HG02571 (cell line): ENCODE measurements around the gene DCLK1.

Source experiments
- ATAC-seq: cut with Tn5 transposase; IDR thresholded peaks from one replicate; pipeline ENCODE4 v1.9.1; 2021; ENCODE audit warnings: mild to moderate bottlenecking, moderate library complexity; ENCODE audit not compliant: unreplicated experiment

Gene DCLK1

DNA sequence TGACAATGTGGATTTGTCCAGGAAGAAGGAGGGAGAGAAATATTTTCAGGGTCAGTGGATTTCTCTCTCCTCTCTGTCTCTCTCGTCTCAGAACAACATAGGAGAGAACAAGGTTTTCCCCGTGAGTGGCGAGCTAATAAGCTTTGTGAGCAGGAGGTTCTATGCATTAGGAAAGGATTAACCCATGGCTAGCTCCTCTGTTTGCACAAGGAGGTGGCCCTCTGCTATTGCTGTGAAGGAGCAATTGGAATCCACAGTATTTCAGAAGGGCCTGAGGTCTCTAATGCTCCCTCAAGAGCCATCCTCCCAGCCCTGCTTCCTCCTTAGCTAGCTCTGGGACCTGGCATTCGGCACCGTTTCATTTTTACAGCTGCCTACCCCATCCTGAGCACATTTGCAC lies 365.8 kb downstream of the DCLK1 start:
- ATAC-seq = no peak

- no peak for ATAC-seq
Observed at GRCh38 chr13:35764326-35765015, 366.7 kb downstream of the DCLK1 start.

GRCh38 chr13:35763782-35764123 lies 367.4 kb downstream of the DCLK1 start:
- no peak for ATAC-seq

DNA sequence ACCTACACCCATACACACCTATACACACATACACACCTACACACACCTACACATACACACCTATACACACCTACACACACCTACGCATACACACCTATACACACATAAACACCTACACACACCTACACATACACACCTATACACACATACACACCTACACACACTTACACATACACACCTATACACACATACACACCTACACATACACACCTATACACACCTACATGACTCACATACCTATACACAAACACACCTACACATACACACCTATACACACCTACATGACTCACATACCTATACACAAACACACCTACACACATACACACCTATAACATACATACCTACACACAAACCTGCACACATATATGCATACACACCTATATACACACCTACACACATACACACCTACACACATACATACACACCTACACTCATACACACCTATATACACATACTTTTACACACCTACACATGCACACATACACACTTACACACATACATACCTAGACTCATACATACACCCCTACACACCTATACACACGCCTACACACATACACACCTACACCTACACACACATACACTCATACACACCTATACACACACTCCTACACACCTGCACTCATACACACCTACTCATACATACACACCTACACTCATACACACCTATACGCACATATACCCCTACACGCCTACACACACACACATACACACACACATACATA lies 368.0 kb downstream of the DCLK1 start:
- no peak for ATAC-seq

- ATAC-seq = no peak
Observed at GRCh38 chr13:35761440-35762252, 369.5 kb downstream of the DCLK1 start.

- no peak for ATAC-seq
Observed at GRCh38 chr13:35760735-35761281, 370.4 kb downstream of the DCLK1 start.

DNA sequence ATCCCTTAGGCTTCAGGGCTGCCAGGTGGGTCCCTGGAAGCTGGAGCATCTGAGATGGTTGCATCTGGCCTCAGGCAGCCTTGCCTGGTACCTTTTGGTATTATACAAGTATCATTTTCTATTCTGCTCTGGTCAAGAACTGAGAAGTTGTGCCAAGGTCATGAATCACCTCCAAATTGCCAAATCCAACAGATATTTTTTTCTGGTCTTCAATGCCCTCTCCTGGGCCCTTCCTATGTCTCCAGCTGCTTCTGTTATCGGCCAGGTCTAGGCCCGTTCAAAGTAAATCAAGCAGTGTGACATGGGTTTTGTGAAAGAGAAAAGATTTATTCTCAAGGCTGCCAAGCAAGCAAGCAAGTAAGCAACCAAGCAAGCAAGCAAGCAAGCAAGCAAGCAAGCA lies 383.6 kb downstream of the DCLK1 start:
- no peak for ATAC-seq

DNA sequence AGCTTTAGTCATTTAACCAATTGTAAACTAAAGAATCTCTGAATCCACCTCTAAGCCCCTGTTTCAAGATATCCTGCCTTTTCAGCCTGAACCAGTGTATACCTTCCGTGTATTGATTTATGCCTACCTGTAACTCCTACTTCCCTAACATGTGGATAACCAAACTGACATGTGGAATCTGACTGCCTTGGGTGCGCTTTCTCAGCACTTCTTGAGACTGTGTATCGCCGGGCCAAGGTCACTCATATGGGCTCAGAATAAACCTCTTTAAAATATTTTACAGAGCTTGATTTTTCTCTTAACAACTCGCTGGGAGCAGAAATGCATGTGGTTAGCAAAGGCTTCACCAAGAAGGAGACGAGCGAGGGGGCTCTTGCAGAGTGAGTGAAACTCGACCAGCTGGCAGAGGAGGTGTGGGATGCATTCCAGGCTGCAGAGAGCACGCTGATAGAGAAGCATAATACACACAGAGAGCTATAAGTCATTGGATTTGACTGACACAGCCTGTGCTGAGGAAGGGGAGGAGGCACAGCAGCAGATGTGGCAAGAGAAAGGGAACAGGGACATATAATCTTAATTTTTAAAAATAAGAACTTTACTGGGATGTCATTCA lies 386.5 kb downstream of the DCLK1 start:
- no peak for ATAC-seq

DNA sequence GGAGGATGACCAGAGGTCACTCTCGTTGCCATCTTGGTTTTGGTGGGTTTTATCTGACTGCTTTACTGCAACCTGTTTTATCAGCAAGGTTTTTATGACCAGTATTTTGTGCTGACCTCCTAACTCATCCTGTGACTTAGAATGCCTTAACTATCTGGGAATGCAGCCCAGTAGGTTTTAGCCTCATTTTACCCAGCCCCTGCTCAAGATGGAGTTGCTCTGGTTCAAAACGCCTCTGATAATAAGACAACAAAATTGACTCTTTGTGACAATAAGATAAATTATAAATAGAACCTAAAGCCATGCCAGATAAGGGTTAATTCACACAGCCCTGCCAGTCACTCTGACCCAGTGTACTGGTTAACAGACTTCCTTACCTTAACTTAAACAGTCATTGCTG lies 387.0 kb downstream of the DCLK1 start:
- ATAC-seq = no peak

DNA sequence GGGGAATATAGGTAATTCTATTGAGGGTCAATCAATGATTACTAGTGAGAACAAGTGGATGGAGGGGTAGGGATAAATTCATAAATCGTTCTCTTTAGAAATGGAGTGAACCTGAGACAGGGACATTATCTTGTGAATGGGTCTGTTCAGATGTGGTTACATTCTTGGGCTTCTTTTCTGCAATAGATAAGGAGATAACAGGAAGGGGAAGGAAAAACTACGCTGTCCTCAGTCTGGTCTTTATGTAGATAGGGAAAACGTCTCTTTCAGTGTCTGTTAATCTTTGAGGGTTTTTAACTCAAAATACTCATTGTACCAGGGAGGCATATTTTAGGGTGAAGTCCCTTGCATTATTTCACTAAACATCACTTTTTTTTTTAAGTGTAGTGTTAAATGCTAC lies 388.0 kb downstream of the DCLK1 start:
- no peak for ATAC-seq

GRCh38 chr13:35741657-35742056 lies 389.5 kb downstream of the DCLK1 start:
- no peak for ATAC-seq

DNA sequence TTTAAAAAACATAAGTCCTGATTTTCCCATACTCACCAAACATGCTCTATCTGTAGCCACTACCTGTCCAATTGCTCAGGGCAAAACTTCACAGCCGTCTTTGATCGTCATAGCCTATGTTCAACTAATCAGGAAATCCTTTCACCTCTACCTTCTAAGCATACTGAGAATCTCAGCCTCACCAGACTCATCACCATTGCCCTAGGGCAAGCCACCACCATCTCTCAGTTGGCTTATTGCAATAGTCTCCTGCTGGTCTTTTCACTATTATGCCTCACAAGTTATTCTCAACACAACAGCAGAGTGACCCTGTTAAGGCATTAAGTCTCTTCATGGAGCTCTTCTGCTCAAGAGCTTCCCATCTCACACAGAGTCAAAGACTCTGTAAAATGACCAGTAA lies 394.3 kb downstream of the DCLK1 start:
- ATAC-seq = no peak

DNA sequence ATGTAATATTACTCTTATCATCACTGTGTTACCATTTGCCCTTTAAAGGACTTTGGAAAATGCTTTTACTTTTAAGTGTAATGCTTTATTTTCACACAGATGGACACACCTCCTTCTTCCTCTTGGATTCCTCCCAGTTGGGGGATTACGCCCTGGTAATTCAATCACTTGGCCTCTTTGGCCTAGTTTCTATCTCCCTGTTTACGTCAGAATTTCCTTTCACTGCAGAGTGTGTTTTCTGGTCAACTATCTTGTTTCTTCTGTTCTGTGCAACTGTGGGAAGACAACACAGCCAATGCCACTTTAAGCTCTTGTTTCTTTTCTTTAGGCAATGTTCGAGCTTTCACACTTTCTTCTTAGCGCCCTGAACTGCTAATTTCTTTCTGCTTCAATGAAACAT lies 397.4 kb downstream of the DCLK1 start:
- no peak for ATAC-seq

DNA sequence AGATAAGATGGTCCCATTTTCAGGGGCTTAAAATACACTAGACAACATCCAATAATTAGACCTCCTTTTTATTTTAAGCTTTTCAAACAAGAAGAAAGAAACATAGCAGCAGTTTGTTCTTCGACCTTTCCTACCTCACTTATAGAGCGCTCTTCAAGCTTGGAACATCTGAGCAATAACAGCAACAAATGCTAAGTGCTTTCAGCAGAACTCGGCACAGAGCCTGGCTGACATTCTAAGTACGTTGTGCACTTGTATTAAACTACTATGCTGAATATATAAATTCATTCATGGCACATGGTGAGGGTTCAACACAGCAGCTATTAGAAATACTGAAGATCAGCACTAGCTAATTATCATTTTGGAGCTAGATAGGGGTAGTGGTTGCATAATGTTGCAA lies 398.6 kb downstream of the DCLK1 start:
- no peak for ATAC-seq

DNA sequence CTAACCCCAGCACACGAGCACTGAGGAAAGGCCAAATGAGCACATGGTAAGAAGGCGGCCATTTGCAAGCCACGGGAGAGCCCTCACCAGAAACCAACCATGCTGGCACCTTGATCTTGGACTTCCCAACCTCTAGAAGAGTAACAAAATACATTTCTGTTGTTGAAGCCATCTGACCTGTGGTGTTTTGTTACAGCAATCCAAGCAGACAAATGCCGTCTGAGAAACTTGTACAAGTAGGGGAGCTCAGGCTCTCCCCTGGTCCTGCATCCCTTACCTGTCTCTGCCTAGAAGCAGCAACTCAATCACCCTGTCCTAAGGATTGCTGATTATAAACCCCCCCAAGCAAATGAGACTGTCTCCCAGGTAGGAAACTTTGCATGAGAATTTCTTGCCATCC lies 399.7 kb downstream of the DCLK1 start:
- no peak for ATAC-seq

DNA sequence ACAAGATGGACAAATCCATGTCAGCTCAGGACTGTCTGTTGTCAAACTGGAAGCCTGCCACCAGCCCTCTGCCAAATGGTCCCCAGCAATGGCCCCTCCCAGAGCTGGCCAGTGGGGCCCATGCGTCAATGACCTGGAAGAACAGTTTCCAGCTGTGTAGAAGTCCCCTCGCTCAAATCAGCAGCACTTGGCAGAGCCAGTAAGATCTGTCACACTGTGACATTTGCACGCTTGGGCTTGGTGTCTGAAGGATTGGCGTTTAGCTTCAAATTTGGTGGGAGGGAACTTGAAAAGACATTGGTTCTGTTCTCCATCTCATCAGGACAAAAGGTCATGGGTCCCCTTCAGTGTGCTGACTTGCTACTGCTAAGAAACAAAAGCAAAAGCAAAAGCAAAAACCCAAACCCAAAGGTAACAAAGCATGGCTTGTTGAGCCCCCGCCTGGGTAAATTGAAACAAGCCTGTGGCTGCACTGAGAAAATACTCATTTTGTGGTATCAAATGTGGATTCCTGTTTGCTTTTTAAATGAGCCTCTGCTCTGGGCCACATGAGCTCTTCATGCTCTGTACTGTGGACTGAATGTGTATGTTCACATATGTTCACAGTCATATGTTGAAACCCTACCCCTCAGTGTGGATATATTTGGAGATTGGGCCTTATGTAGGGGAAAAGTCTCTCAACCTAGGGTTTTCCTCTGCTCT lies 401.1 kb downstream of the DCLK1 start:
- ATAC-seq = peak; percentile 68

DNA sequence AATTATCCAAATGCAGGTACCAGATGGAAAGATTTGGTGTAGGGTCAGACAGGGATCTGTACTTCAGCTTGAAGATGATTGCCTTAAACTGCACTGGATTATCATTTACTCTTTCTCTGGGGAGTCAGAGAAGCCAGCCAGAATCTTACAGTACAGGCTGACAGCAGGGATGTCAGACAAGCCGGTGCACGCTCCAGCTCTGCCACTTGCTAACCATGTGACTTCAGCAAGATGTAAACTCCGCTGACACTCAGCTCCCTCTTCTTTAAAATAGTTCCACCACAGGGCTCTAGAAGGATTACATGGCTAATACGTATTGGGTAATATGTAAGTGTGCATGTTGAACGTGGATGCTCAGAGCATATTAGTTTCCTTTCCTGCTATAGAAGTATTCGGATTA lies 403.3 kb downstream of the DCLK1 start:
- no peak for ATAC-seq

DNA sequence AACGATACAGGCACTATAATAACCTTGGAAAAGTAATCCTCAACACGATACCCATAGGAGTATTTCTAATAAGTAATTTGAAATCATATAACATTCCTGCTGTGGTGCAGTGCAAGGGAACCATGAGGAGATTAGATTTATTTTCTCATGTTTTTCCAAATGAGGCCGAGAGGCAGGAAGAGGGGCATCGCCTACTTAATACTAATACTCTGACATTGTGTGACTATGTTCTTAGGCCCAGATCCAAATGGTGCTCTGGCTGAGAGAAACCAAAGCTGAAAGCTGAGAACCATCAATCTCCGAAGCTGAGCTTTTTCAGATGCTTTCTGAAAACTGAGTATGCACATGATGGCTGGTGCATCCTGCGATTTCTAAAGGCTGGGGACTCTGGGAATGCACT lies 406.7 kb downstream of the DCLK1 start:
- ATAC-seq = no peak

DNA sequence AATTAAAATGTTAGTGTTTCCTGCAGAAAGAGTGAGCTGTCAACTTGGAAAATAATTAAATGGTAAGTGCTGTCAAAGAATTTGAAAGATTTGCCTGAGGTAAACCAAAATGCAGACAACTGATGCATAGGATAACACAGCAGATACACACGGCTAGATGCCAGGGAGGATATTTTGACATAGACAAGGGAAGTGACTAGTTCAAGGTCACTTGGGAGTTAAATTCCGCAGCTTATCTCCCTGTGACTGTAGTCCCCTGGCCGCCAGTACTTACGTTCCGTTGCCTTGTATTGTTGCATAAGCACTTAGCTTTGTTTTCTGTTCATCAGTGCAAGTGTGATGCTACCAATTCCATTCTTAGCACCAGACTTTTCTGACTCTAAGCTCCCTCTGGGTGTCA lies 407.4 kb downstream of the DCLK1 start:
- ATAC-seq = no peak

DNA sequence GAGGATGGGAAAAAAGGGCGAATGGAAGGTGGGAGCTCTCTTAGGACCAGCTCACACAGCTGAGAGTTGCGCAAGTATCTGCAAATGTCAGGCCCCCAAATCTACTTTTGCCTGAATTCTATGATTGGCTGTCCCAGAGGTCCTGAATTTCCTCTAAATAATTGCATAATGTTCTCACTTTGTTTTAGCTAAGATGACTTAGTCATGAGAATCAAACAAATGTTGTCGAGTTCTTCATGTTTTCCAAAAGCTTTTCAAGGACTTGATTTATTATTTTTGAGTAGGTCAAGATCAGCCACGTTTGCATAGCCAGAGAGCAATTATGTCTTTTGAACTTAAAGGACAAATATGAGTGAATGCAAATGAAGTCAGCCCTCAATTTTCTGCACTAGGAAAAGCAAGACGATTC lies 408.1 kb downstream of the DCLK1 start:
- no peak for ATAC-seq
